ENCODE data around the gene CDK14.

DNA sequence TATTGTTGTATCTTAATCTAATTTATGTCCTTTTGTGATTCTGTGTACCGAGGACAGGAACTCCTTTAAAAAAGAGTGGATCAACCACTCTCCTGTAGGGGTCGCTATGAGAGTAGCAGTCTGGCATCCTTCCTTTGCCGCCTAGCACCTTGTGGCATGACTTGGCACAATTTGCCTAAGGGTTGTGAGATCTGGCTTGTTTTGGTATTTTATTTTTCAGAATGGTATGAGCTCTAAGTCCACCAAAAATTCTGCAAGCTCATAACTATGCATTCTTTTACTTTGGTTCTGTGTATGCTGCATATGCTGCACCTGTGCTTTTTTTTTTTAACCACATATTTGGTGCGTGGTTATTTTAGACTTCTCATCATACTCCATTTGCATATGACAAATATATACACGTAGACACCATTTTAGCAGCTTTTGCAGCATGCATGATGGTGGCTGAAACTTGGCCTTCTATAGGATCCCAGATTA is 112.8 kb downstream of the CDK14 start:
- TF ChIP-seq CTCF (conservative IDR thresholded peaks at IDR 0.05; ENCODE audit: low read length) = peak; percentile 69
- no peak for TF ChIP-seq EZH2phosphoT487 (IDR thresholded peaks at IDR 0.05; ENCODE audit: borderline replicate concordance)

Data from Loucy (cell line).